ENCODE measurements around the gene GIGYF2. TPM values are rescaled to one million over a fixed set of nuclear protein-coding genes. Genes with fewer than 3 reads are reported as not detected.

The GIGYF2 gene
- total and polyA plus RNA-seq, 4 donors = 10.6 to 50.5 (median 26.7) TPM

GRCh38 chr2:232816657-232817056, 119.5 kb downstream of the GIGYF2 start:
- DNase-seq (ENCODE audit: low spot score) = no peak
- TF ChIP-seq RXRA (IDR thresholded peaks at IDR 0.05) = no peak
- TF ChIP-seq TAF1 (conservative IDR thresholded peaks at IDR 0.05) = no peak
- H3K9me3 ChIP-seq (ENCODE audit: control insufficient read depth in 4 of 4, low read length in 3 of 4) = no peaks in the 10 kb centered on the region
- no peak overlapping the region for H3K27ac ChIP-seq (ENCODE audit: low read depth in 1 of 2, low read length in 2 of 2)
- no peaks in the 10 kb centered on the region for H3K27me3 ChIP-seq (ENCODE audit: control insufficient read depth in 4 of 4, insufficient read depth in 4 of 4, low read length in 3 of 4)
- no peaks in the 10 kb centered on the region for H3K4me1 ChIP-seq (ENCODE audit: control insufficient read depth in 4 of 4, insufficient read depth in 4 of 4, low read length in 3 of 4)
- no peak overlapping the region for H3K9ac ChIP-seq (ENCODE audit: low read depth in 1 of 2, low read length in 2 of 2)
- no peak overlapping the region for H3K4me3 ChIP-seq (ENCODE audit: low read depth in 1 of 3, low read length in 3 of 3)
- H3K36me3 ChIP-seq (ENCODE audit: control insufficient read depth in 4 of 4, insufficient read depth in 3 of 4, low read depth in 1 of 4, low read length in 3 of 4) = peaks cover 5 to 48% (median 46%) of the 10 kb centered on the region in 4 donors
- 71% methylated on average over 10 of the region's 10 CpGs for WGBS

- Histone ChIP-seq H3K27ac (ENCODE audit: low read depth in 1 of 2, low read length in 2 of 2) (no peak overlapping the region), H3K27me3 (ENCODE audit: control insufficient read depth in 4 of 4, insufficient read depth in 4 of 4, low read length in 3 of 4) (no peaks in the 10 kb centered on the region), H3K9ac (ENCODE audit: low read depth in 1 of 2, low read length in 2 of 2) (no peak overlapping the region), H3K9me3 (ENCODE audit: control insufficient read depth in 4 of 4, low read length in 3 of 4) (no peaks in the 10 kb centered on the region), H3K4me3 (ENCODE audit: low read depth in 1 of 3, low read length in 3 of 3) (no peak overlapping the region), H3K36me3 (ENCODE audit: control insufficient read depth in 4 of 4, insufficient read depth in 3 of 4, low read depth in 1 of 4, low read length in 3 of 4) (peaks cover 5 to 42% (median 39%) of the 10 kb centered on the region in 4 donors), H3K4me1 (ENCODE audit: control insufficient read depth in 4 of 4, insufficient read depth in 4 of 4, low read length in 3 of 4) (no peaks in the 10 kb centered on the region)
- no peak for TF ChIP-seq ZBTB33 (IDR thresholded peaks at IDR 0.05)
- TF ChIP-seq REST (IDR thresholded peaks at IDR 0.05) = no peak
- no peak for TF ChIP-seq TAF1 (conservative IDR thresholded peaks at IDR 0.05)
- no peak for TF ChIP-seq ATF3 (IDR thresholded peaks at IDR 0.05)
- TF ChIP-seq FOXA2 (IDR thresholded peaks at IDR 0.05) = no peak
- TF ChIP-seq MAX (IDR thresholded peaks at IDR 0.05) = no peak
- no peak for TF ChIP-seq NR2F2 (IDR thresholded peaks at IDR 0.05)
- no peak for TF ChIP-seq HNF4A (conservative IDR thresholded peaks at IDR 0.05)
- TF ChIP-seq JUND (IDR thresholded peaks at IDR 0.05) = no peak
- no peak for TF ChIP-seq FOXA1 (IDR thresholded peaks at IDR 0.05)
- no peak for TF ChIP-seq RXRA (IDR thresholded peaks at IDR 0.05)
- no peak for TF ChIP-seq CTCF (IDR thresholded peaks at IDR 0.05; ENCODE audit: low read depth, low read length, missing input control)
- TF ChIP-seq GABPA (IDR thresholded peaks at IDR 0.05 in 1 of 2, conservative IDR thresholded peaks at IDR 0.05 in 1 of 2) = no peak
- no peak for TF ChIP-seq RAD21 (IDR thresholded peaks at IDR 0.05)
- TF ChIP-seq HNF4G (IDR thresholded peaks at IDR 0.05) = no peak
- no peak for DNase-seq (ENCODE audit: low spot score)
- 94% methylated on average over 3 of the region's 3 CpGs for WGBS
Observed at GRCh38 chr2:232817756-232818155, 120.6 kb downstream of the GIGYF2 start.
